Neural progenitor cell (in vitro differentiated cells): ENCODE data around the gene CCDC85C. TPM values are rescaled to one million over a fixed set of nuclear protein-coding genes. Genes with fewer than 3 reads are reported as not detected.

ENCODE experiments used
- DNase-seq: peaks from one replicate; pipeline ENCODE4 v3.0.0-alpha.2; 2016; ENCODE audit warnings: low spot score
- H2AFZ ChIP-seq: fragments of 200-600 bp; sonication (generic); replicated peaks from 2 replicates; pipeline ENCODE4 v1.6.1; 2016; ENCODE audit warnings: antibody characterized with exemption
- H3F3A ChIP-seq: fragments of 200-600 bp; sonication (generic); 2 replicates; pipeline ENCODE4 v1.6.1; 2016; ENCODE audit warnings: antibody characterized with exemption, low read depth
- H3K27ac ChIP-seq: fragments of 200-600 bp; sonication (generic); 2 replicates; pipeline ENCODE4 v1.5.1; 2016; ENCODE audit warnings: mild to moderate bottlenecking
- H3K27me3 ChIP-seq: fragments of 200-600 bp; sonication (generic); 2 replicates; pipeline ENCODE4 v1.6.1; 2016; ENCODE audit warnings: mild to moderate bottlenecking, moderate library complexity
- H3K36me3 ChIP-seq: fragments of 200-600 bp; sonication (generic); 2 replicates; pipeline ENCODE4 v1.5.1; 2016
- H3K4me1 ChIP-seq: fragments of 200-600 bp; sonication (generic); 2 replicates; pipeline ENCODE4 v1.6.1; 2016; ENCODE audit warnings: mixed run types
- H3K4me2 ChIP-seq: fragments of 200-600 bp; sonication (generic); 2 replicates; pipeline ENCODE4 v1.6.1; 2016
- H3K4me3 ChIP-seq: fragments of 200-600 bp; sonication (generic); 2 replicates; pipeline ENCODE4 v1.5.1; 2016
- H3K79me2 ChIP-seq: fragments of 200-600 bp; sonication (generic); 2 replicates; pipeline ENCODE4 v1.6.1; 2016; ENCODE audit warnings: low read depth
- H3K9ac ChIP-seq: fragments of 200-600 bp; sonication (generic); 2 replicates; pipeline ENCODE4 v1.6.1; 2016
- H3K9me3 ChIP-seq: fragments of 200-600 bp; sonication (generic); 2 replicates; pipeline ENCODE4 v1.5.1; 2016; ENCODE audit warnings: low read depth
- H4K20me1 ChIP-seq: fragments of 200-600 bp; sonication (generic); 2 replicates; pipeline ENCODE4 v1.6.1; 2016; ENCODE audit warnings: low read depth
- H3K27ac Mint-ChIP-seq: 3 replicates; pipeline ENCODE4 v1.8.0; 2021; ENCODE audit warnings: mixed read lengths
- H3K27me3 Mint-ChIP-seq: 2 replicates; pipeline ENCODE4 v1.8.0; 2022; ENCODE audit warnings: low read depth, mild to moderate bottlenecking, inconsistent platforms, moderate library complexity, mixed read lengths; ENCODE audit not compliant: insufficient read depth
- H3K36me3 Mint-ChIP-seq: 3 replicates; pipeline ENCODE4 v1.8.0; 2021; ENCODE audit warnings: mixed read lengths
- H3K4me1 Mint-ChIP-seq: 3 replicates; pipeline ENCODE4 v1.8.0; 2021; ENCODE audit warnings: mixed read lengths
- H3K4me3 Mint-ChIP-seq: 3 replicates; pipeline ENCODE4 v1.8.0; 2021; ENCODE audit warnings: mild to moderate bottlenecking, moderate library complexity, mixed read lengths
- H3K9me3 Mint-ChIP-seq: 3 replicates; pipeline ENCODE4 v1.8.0; 2020; ENCODE audit warnings: mixed read lengths
- EZH2 ChIP-seq: fragments of 200-600 bp; sonication (generic); IDR thresholded peaks from 2 replicates; pipeline ENCODE4 v1.6.1; 2017; ENCODE audit warnings: antibody characterized with exemption, mild to moderate bottlenecking, moderate library complexity
- EZH2phosphoT487 ChIP-seq: fragments of 200-600 bp; sonication (generic); IDR thresholded peaks from 2 replicates; pipeline ENCODE4 v1.6.1; 2017; ENCODE audit warnings: antibody characterized with exemption
- total RNA-seq: library from RNA; depleted of rRNA; stranded (reverse); fragments of >200 nt; gene quantifications from 2 replicates; pipeline ENCODE4 v1.2.3, GENCODE V29; 2015; ENCODE audit warnings: low replicate concordance
- TF ChIP-seq, protein P1 (sequence below): fragments of 200-600 bp; sonication (generic); IDR thresholded peaks from 2 replicates; pipeline ENCODE4 v1.5.1; 2017; ENCODE audit warnings: antibody characterized with exemption, mild to moderate bottlenecking

The CCDC85C gene
- total RNA-seq, 1 donor from 2014 or later = 19.0 TPM

- peaks cover 35% of the 10 kb centered on the region for H4K20me1 ChIP-seq
- H3K27me3 Mint-ChIP-seq = peaks cover 2% of the 10 kb centered on the region
- H3K9ac ChIP-seq = no peak overlapping the region
- TF ChIP-seq, protein P1, sequence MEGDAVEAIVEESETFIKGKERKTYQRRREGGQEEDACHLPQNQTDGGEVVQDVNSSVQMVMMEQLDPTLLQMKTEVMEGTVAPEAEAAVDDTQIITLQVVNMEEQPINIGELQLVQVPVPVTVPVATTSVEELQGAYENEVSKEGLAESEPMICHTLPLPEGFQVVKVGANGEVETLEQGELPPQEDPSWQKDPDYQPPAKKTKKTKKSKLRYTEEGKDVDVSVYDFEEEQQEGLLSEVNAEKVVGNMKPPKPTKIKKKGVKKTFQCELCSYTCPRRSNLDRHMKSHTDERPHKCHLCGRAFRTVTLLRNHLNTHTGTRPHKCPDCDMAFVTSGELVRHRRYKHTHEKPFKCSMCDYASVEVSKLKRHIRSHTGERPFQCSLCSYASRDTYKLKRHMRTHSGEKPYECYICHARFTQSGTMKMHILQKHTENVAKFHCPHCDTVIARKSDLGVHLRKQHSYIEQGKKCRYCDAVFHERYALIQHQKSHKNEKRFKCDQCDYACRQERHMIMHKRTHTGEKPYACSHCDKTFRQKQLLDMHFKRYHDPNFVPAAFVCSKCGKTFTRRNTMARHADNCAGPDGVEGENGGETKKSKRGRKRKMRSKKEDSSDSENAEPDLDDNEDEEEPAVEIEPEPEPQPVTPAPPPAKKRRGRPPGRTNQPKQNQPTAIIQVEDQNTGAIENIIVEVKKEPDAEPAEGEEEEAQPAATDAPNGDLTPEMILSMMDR = no peak
- TF ChIP-seq EZH2phosphoT487 (no peak), EZH2 (no peak)
- no peak for DNase-seq
- no peak overlapping the region for H3K4me3 Mint-ChIP-seq
- H3K4me2 ChIP-seq = peak overlapping the region; percentile 74
- peak overlapping the region; percentile 95 for H3K27ac ChIP-seq
- H3K9me3 Mint-ChIP-seq = no peaks in the 10 kb centered on the region
- H3K36me3 Mint-ChIP-seq = peaks cover 3% of the 10 kb centered on the region
- no peaks in the 10 kb centered on the region for H3K27me3 ChIP-seq
- H2AFZ ChIP-seq = no peak overlapping the region
- H3F3A ChIP-seq = peaks cover 38% of the 10 kb centered on the region
- H3K4me1 Mint-ChIP-seq = peaks cover 59% of the 10 kb centered on the region
- H3K4me1 ChIP-seq = peaks cover 59% of the 10 kb centered on the region
- H3K36me3 ChIP-seq = no peaks in the 10 kb centered on the region
- peak overlapping the region; percentile 30 for H3K4me3 ChIP-seq
- peak overlapping the region; percentile 93 for H3K27ac Mint-ChIP-seq
- no peaks in the 10 kb centered on the region for H3K9me3 ChIP-seq
- peaks cover 49% of the 10 kb centered on the region for H3K79me2 ChIP-seq
Measured at GRCh38 chr14:99523704-99524055, 80.3 kb downstream of the CCDC85C start.

DNA sequence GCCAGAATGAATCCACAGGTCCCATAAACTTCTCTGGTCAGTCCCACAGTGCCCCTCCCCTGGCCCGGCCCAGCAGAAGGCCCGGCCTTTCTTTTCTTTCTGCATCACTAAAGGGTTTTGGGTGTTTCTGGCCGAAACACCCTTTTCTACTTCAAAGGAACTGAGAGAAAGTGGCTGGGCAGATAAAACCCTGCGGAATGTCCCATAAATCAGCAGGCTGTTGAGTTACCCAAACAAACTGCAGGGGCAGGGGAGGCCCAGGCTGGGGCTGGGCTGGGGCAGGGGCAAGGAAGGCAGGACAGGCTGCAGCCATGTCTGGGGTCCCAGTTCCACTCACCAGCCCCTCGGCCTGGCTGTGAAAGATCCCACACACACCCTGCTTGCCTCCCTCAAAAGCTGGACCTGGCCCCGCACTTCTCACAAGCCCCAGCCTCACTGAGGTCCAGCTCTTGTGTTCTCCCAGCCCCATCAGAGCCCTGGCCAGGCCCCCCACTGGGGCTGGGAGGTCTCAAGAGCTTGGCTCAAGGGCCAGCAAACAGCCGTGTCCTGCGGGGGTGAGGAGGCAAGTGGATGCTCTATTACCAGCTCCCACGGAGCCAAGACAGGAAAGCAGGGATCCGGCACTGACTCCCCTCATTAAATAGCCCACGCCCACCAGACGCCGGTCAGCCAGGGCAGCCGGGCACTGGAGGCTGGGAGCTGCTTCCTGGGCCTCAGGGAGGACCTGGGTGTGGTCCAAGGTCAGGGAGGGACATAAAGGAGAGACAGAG, 80.9 kb downstream of the CCDC85C start:
- H3K9me3 ChIP-seq = no peaks in the 10 kb centered on the region
- peak overlapping the region; percentile 95 for H3K27ac ChIP-seq
- Mint-ChIP-seq H3K27me3 (peaks cover 2% of the 10 kb centered on the region), H3K4me3 (peak overlapping the region; percentile 48), H3K27ac (peak overlapping the region; percentile 93), H3K4me1 (peaks cover 56% of the 10 kb centered on the region), H3K9me3 (no peaks in the 10 kb centered on the region), H3K36me3 (peaks cover 3% of the 10 kb centered on the region)
- H3K79me2 ChIP-seq = peaks cover 49% of the 10 kb centered on the region
- peak overlapping the region; percentile 30 for H3K4me3 ChIP-seq
- no peaks in the 10 kb centered on the region for H3K36me3 ChIP-seq
- no peak overlapping the region for H2AFZ ChIP-seq
- peaks cover 35% of the 10 kb centered on the region for H4K20me1 ChIP-seq
- peaks cover 54% of the 10 kb centered on the region for H3K4me1 ChIP-seq
- TF ChIP-seq EZH2phosphoT487 (no peak), EZH2 (no peak)
- TF ChIP-seq, protein P1 = no peak
- no peaks in the 10 kb centered on the region for H3K27me3 ChIP-seq
- H3K4me2 ChIP-seq = peak overlapping the region; percentile 74
- DNase-seq = peak; percentile 89
- no peak overlapping the region for H3K9ac ChIP-seq
- peaks cover 38% of the 10 kb centered on the region for H3F3A ChIP-seq

- peaks cover 55% of the 10 kb centered on the region for H3K79me2 ChIP-seq
- H3K9ac ChIP-seq = no peak overlapping the region
- no peaks in the 10 kb centered on the region for H3K27me3 ChIP-seq
- H3K4me3 ChIP-seq = peak overlapping the region; percentile 30
- no peaks in the 10 kb centered on the region for H3K9me3 Mint-ChIP-seq
- H3K4me1 Mint-ChIP-seq = peaks cover 51% of the 10 kb centered on the region
- H3K27ac ChIP-seq = peak overlapping the region; percentile 95
- TF ChIP-seq, protein P1 = no peak
- no peak for TF ChIP-seq EZH2
- no peak for TF ChIP-seq EZH2phosphoT487
- peaks cover 38% of the 10 kb centered on the region for H3F3A ChIP-seq
- H3K4me2 ChIP-seq = peak overlapping the region; percentile 74
- peak overlapping the region; percentile 69 for H3K4me3 Mint-ChIP-seq
- DNase-seq = peak; percentile 56
- H3K36me3 Mint-ChIP-seq = peaks cover 3% of the 10 kb centered on the region
- H4K20me1 ChIP-seq = peaks cover 38% of the 10 kb centered on the region
- peaks cover 48% of the 10 kb centered on the region for H3K4me1 ChIP-seq
- no peaks in the 10 kb centered on the region for H3K36me3 ChIP-seq
- H3K27ac Mint-ChIP-seq = peak overlapping the region; percentile 94
- H2AFZ ChIP-seq = no peak overlapping the region
- H3K27me3 Mint-ChIP-seq = peaks cover 2% of the 10 kb centered on the region
- no peaks in the 10 kb centered on the region for H3K9me3 ChIP-seq
Measured at GRCh38 chr14:99522457-99522891, 81.5 kb downstream of the CCDC85C start.
